ENCODE data around the gene SEC22C.

Gene SEC22C, protein sequence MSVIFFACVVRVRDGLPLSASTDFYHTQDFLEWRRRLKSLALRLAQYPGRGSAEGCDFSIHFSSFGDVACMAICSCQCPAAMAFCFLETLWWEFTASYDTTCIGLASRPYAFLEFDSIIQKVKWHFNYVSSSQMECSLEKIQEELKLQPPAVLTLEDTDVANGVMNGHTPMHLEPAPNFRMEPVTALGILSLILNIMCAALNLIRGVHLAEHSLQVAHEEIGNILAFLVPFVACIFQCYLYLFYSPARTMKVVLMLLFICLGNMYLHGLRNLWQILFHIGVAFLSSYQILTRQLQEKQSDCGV

DNA sequence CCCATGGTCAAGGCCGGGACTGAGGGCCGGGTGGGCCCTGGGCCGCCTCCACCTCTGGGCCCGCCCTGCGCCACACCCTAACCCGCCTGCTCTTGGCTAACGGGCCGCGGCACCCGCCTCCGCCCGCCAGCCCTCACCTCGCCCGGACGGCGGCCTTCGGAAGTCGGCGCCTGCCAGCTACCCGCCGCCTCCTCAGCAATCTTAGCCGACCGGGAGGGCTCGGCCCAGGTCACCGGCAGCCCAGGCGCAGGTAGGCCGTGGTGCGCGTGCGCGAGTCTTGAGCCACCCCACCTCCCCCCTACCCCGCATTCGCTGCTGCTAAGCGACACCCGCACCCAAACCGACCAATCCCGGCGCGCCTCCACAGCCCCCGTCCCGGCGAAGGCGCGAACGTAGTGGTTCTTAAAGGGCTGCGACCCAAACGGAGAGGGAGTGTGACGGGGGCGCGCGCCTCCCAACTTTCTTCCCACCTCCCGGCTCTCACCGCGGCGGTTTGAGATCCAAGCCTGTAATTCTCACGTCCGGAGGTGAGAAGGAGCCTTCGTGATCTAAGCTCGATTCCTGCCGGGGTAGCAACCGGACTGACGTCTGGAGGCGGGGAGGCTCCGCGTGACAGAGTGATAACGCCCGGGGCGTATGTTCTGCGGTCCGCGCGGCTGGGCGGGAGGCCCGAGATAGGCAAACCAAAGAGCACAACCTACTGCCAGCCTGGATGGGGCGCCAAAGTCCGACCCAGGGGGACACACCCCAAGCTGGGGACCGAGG is at the start of gene SEC22C:
Gene SEC22C (minus strand): TSS at position 259 of the 765 bp plus-strand sequence. CDS start 12,921 bp downstream, outside the sequence.
- DNase-seq (ENCODE audit: extremely low read depth, low read depth): peak; percentile 67
- TF ChIP-seq, protein P1, sequence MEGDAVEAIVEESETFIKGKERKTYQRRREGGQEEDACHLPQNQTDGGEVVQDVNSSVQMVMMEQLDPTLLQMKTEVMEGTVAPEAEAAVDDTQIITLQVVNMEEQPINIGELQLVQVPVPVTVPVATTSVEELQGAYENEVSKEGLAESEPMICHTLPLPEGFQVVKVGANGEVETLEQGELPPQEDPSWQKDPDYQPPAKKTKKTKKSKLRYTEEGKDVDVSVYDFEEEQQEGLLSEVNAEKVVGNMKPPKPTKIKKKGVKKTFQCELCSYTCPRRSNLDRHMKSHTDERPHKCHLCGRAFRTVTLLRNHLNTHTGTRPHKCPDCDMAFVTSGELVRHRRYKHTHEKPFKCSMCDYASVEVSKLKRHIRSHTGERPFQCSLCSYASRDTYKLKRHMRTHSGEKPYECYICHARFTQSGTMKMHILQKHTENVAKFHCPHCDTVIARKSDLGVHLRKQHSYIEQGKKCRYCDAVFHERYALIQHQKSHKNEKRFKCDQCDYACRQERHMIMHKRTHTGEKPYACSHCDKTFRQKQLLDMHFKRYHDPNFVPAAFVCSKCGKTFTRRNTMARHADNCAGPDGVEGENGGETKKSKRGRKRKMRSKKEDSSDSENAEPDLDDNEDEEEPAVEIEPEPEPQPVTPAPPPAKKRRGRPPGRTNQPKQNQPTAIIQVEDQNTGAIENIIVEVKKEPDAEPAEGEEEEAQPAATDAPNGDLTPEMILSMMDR (IDR thresholded peaks at IDR 0.05; ENCODE audit: low read depth, low read length): peak; percentile 26

DNA sequence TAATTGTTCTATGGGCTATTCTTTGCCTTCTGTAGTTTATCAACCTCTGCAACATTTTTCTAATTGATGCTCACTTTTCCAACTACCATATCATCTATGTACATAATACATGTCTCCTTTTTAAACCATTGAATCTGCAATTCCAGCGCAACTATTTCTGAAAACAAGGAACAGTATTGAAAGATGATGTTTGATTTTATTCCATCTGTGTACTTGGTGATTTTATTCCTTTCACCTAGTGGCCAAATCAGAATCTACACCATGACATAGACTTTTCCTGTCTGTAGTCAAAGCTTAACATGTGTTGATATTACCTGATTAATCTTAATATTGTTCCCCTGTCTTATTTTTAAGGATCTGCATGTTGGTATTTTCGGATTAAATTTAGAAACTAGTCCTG is 31.7 kb upstream of the SEC22C start:
- TF ChIP-seq, protein P1 (IDR thresholded peaks at IDR 0.05; ENCODE audit: low read depth, low read length): peak; percentile 22
- no peak for DNase-seq (ENCODE audit: extremely low read depth, low read depth)

DNA sequence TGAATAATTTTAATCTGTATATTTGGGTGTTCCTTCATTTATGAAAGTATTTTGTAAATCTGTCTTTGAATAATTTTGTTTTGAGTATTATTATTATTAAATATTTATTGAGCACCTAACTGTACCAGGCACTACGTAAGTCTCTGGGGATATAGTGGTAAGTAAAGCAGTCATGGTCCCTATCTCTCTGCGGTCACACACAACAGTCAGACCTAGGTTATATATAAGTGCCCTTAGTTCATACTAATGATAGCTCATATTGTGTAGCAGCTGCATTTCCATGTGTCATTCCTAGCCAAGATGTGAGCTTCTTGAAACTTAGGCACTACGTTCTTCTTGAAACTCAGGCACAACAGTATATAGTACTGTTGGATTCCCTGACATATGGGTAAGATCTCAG is 31.2 kb upstream of the SEC22C start:
- DNase-seq (ENCODE audit: extremely low read depth, low read depth): no peak
- TF ChIP-seq, protein P1 (IDR thresholded peaks at IDR 0.05; ENCODE audit: low read depth, low read length): no peak

DNA sequence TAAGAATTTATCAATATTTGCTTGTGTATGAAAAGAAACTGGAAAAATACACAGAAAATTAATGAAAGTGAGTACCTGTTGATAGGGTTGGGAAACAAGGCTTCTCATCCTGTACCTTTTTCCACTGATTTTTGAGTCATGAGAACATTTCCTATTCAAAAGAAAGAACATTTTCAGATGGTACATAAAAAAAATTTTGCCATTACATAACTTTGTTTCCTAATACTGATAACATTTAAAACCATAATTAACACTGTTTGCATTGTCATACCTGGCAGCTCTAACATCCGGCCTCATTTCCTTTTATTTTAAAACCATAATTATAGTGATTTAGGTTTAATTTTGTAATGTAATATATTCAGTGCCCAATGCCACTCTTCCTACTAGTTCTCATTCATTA is 30.4 kb upstream of the SEC22C start:
- DNase-seq (ENCODE audit: extremely low read depth, low read depth): no peak
- TF ChIP-seq, protein P1 (IDR thresholded peaks at IDR 0.05; ENCODE audit: low read depth, low read length): no peak

DNA sequence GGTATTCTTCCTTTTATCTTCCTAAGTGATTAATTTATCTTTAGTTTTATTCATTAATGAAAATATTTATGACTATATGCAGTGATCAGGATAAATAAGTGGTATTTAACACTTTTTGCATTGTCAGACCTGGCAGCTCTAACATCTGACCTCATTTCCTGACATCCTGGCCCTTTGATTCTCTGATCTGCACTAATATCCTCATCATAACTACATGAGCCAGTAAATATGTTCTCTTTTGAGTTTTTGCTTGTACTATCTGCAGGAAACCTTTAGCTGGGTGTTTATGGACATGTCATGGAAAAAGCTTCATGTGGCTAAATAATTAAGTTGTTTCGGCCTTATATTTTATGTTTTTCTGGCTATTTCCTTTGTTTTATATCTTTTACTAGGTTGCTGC is 29.2 kb upstream of the SEC22C start:
- DNase-seq (ENCODE audit: extremely low read depth, low read depth): no peak
- TF ChIP-seq, protein P1 (IDR thresholded peaks at IDR 0.05; ENCODE audit: low read depth, low read length): no peak

DNA sequence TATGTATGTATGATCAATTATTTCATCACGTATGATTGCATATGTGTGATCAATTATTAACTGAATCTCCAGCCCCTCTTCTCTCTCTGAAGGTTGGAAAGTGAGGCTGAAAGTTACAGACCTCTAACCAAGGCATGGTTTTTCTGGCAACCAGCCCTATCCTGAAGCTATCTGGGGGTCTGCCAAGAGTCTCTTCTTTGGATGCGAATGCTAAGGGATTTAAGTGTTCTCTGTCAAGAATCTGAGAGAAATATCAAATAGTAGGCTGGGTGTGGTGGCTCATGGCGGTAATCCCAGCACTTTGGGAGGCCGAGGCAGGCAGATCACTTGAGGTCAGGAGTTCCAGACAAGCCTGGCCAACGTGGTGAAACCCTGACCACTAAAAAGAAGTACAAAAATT is 26.8 kb upstream of the SEC22C start:
- TF ChIP-seq, protein P1 (IDR thresholded peaks at IDR 0.05; ENCODE audit: low read depth, low read length): no peak
- no peak for DNase-seq (ENCODE audit: extremely low read depth, low read depth)

DNA sequence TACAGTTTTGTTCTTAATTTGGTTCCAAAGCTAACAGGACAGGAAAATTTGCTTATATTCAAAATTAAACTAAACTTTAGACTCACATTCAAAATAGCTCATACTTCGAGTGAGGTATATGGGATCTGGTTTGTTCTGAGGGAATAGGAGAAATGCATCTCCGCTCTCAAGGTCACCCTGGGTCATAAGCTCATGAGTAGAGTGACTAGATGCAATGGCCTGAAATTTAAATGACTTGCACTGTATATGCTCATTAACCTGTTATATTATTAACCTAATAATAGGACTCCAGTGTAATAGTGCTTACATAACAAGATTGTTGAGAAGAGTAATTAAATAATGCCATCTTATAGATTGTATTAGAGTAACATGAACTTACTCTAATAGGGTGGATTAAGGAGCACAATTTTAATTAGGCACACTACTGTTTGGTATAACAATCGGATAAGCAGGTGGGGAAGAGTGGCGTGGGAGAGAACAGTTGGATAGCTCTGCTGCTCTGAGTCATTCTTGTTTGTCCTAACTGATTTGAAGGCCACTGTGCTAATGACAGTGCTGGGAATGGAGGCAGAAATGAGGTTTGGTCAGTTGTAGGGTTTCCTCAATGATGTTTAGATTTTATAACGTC is 23.9 kb upstream of the SEC22C start:
- TF ChIP-seq, protein P1 (IDR thresholded peaks at IDR 0.05; ENCODE audit: low read depth, low read length): no peak
- DNase-seq (ENCODE audit: extremely low read depth, low read depth): no peak
